Esophagus squamous epithelium (tissue), 5 donors: Measurements from ENCODE around the gene MFAP4. TPM values are rescaled to one million over a fixed set of nuclear protein-coding genes. Genes with fewer than 3 reads are reported as not detected.

ENCODE experiments used
- DNase-seq: peaks from one replicate; lab custom pipeline; 2025; lab: John Stamatoyannopoulos, UW
- H3K27ac ChIP-seq, 4 donors: fragments of 200-600 bp; sonication (generic); one replicate each; pipeline ENCODE4 v1.5.1; 2016 to 2019; ENCODE audit warnings: mild to moderate bottlenecking in 1 of 4
- H3K27me3 ChIP-seq, 4 donors: fragments of 200-600 bp; sonication (generic); 1 replicate in 3 of 4; 2 replicates in 1 of 4; pipeline versions ENCODE4 v1.5.1 to v1.6.0; 2017 to 2021; ENCODE audit warnings: antibody characterized with exemption in 1 of 4
- H3K36me3 ChIP-seq, 3 donors: fragments of 200-600 bp; sonication (generic); one replicate each; pipeline ENCODE4 v1.5.1; 2016 to 2019
- H3K4me1 ChIP-seq, 3 donors: fragments of 200-600 bp; sonication (generic); one replicate each; pipeline ENCODE4 v1.5.1; 2017 to 2019
- H3K4me3 ChIP-seq, 4 donors: fragments of 200-600 bp; sonication (generic); 1 replicate in 3 of 4; 2 replicates in 1 of 4; pipeline ENCODE4 v1.5.1; 2016 to 2019; ENCODE audit warnings: mild to moderate bottlenecking in 2 of 4, moderate library complexity in 1 of 4
- H3K9me3 ChIP-seq, 3 donors: fragments of 200-600 bp; sonication (generic); one replicate each; pipeline ENCODE4 v1.5.1; 2016 to 2019
- CTCF ChIP-seq, 6 experiments: fragments of 450-650 bp in 4 of 6; fragments of 200-600 bp in 2 of 6; sonication (generic) in 2 of 6; IDR thresholded peaks; one replicate each; pipeline ENCODE4 v1.5.1; 2016 to 2019; ENCODE audit warnings: antibody characterized with exemption in 6 of 6, mild to moderate bottlenecking in 4 of 6, moderate library complexity in 4 of 6
- POLR2A ChIP-seq, 4 donors: fragments of 450-650 bp; IDR thresholded peaks; one replicate each; pipeline ENCODE4 v1.6.1; 2017; ENCODE audit warnings: antibody characterized with exemption in 4 of 4, mild to moderate bottlenecking in 4 of 4, moderate library complexity in 3 of 4
- WGBS, 2 donors: methylation state at CpG; one replicate each; pipeline ENCODE4 v1.1.5; 2018; 5-methylcytosine and 5-hydroxymethylcytosine counted together
- intact Hi-C: fragments of 100-400 bp; cut with DNase I; formaldehyde crosslinking; loops from one replicate; pipeline ENCODE4 v1.15.0; 2022
- total RNA-seq, 4 donors: library from RNA; depleted of rRNA; stranded (reverse); fragments of >200 nt; gene quantifications; one replicate each; pipeline ENCODE4 v1.1.0, GENCODE V29; 2016
- donor health status: DM: yes; HTN: yes; CAD: no.

The MFAP4 gene
- total RNA-seq, 4 donors from 2014 or later: 4.3 to 365 (median 21.6) TPM

GRCh38 chr17:19348081-19348650, 38.8 kb downstream of the MFAP4 start:
- TF ChIP-seq POLR2A (IDR thresholded peaks at IDR 0.05): peak in 1 of 4 donors; percentile 26
- no peak for TF ChIP-seq CTCF (IDR thresholded peaks at IDR 0.05)
- intact Hi-C loops: no loop called here
- WGBS, 2 donors: 37 to 47% methylated on average over 7 to 8 of the region's 9 CpGs

GRCh38 chr17:19347323-19348080, 39.5 kb downstream of the MFAP4 start:
- 73 to 82% methylated on average over 3 to 11 of the region's 13 CpGs for WGBS, 2 donors
- Histone ChIP-seq H3K27ac (peak overlapping the region; percentile 82 to 93 (median 90)), H3K36me3 (no peaks in the 10 kb centered on the region), H3K27me3 (no peaks in the 10 kb centered on the region), H3K4me1 (peaks cover 28 to 72% (median 30%) of the 10 kb centered on the region in 3 donors), H3K4me3 (no peak overlapping the region), H3K9me3 (no peaks in the 10 kb centered on the region)
- TF ChIP-seq CTCF (IDR thresholded peaks at IDR 0.05) (no peak), POLR2A (IDR thresholded peaks at IDR 0.05) (no peak)
- DNase-seq: no peak
- intact Hi-C loops: no loop called here

More at GRCh38 chr17:19348081-19348650, 38.8 kb downstream of the MFAP4 start:
- H3K4me1 ChIP-seq: peaks cover 28 to 65% (median 30%) of the 10 kb centered on the region in 3 donors
- H3K4me3 ChIP-seq: no peak overlapping the region
- H3K27ac ChIP-seq: peak overlapping the region; percentile 82 to 93 (median 90)
- no peak for DNase-seq
- no peaks in the 10 kb centered on the region for H3K36me3 ChIP-seq
- no peaks in the 10 kb centered on the region for H3K9me3 ChIP-seq
- no peaks in the 10 kb centered on the region for H3K27me3 ChIP-seq

DNA sequence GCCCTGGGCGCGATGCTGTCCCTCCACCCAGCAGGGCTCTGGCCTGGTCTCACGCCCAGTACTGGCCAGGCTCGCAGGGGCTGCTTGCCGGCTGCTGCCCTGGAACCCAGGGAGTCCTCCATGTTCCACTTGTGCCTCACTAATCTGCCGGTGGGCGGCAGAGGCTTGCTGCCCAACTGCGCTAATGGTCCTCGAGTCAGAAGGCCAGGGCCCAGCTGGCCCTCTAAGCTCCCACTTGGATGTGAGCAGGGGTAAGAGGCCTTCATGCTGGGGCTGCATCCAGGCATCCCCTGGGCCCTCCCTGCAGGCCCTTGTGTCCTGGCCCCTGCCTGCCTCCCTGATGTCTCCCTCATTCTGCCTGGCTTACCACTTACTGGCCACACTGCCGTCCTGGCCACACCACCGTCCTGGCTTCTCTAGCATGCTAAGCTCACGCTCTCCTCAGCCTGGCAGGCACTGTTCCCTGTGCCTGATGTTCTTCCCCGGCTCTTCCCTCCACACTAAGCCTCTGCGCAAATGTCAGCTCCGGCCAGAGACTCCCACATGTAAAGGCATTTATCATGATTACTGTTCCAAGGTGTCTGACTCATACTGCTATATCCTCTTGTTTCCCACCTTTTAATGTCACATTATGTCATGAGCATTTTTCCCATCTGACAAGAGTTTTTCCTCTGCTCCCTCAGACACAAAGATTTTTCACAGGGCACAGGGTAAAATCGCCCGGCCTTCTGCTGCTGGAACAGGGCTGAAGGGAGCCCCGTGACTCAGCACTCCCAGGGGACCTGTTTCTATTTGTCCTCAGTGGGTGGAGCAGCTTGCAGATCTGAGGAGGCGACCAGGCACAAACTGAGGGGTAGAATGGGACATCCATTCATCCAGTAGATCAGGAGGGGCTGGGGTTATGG, 40.4 kb downstream of the MFAP4 start:
- Histone ChIP-seq H3K36me3 (no peaks in the 10 kb centered on the region), H3K4me3 (no peak overlapping the region), H3K9me3 (no peaks in the 10 kb centered on the region), H3K27me3 (no peaks in the 10 kb centered on the region), H3K4me1 (peaks cover 30 to 81% (median 36%) of the 10 kb centered on the region in 3 donors), H3K27ac (peak overlapping the region; percentile 82 to 93 (median 90))
- WGBS, 2 donors: 21 to 34% methylated on average over 10 to 11 of the region's 19 CpGs
- TF ChIP-seq POLR2A (IDR thresholded peaks at IDR 0.05): no peak
- no peak for TF ChIP-seq CTCF (IDR thresholded peaks at IDR 0.05)
- intact Hi-C loops: no loop called here
- DNase-seq: no peak

DNA sequence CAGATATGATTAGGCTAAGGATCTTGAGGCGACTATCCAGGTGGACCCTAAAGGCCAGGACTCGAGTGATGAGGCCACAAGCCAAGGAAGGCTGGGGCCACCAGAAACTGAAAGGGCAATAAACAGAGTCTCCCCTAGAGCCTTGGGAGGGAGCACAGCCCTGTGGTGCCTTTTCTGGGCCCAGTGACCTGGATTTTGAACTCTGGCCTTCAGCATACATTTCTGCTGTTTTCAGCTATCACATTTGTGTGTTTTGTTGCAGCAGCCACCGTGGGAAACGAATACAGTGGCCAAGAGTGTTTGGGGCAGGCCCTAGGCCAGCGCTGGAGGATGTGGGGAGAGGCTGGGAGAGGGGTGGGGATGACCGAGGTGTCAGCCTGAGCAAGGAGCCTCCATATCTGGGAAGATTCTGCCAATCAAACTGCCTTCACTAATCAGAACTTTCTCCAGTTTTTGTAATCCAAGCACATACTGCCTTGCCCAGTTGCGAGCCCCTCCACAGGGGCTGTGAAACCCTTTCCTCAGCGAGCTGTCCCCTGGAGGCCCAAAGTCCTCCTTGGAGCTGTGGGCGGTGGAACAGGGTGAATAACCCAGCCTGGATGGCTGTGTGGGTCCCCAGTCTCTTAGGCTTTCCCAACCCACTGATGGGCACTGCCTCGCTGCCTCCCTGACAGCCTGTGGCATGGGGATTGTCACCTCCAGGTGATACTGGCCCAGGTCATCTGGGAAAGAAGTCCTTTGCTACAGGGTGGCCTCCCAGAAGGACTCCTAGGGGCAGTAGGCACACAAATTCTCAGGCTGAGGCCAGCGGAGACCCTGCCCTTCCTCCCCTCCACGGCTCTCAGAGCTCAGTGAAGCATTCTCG, 41.3 kb downstream of the MFAP4 start:
- no peaks in the 10 kb centered on the region for H3K9me3 ChIP-seq
- intact Hi-C loops: no loop called here
- no peak for DNase-seq
- H3K4me1 ChIP-seq: peaks cover 30 to 87% (median 37%) of the 10 kb centered on the region in 3 donors
- H3K27me3 ChIP-seq: no peaks in the 10 kb centered on the region
- peak overlapping the region; percentile 82 to 93 (median 90) for H3K27ac ChIP-seq
- H3K4me3 ChIP-seq: no peak overlapping the region
- no peaks in the 10 kb centered on the region for H3K36me3 ChIP-seq
- WGBS, 2 donors: 76 to 87% methylated on average over 6 of the region's 13 CpGs
- no peak for TF ChIP-seq CTCF (IDR thresholded peaks at IDR 0.05)
- TF ChIP-seq POLR2A (IDR thresholded peaks at IDR 0.05): no peak
